ENCODE data around the gene TSR3.

Gene TSR3

GRCh38 chr16:1305823-1306222 lies 45.9 kb downstream of the TSR3 start:
- peak; percentile 46 for DNase-seq

GRCh38 chr16:1301562-1301961 lies 50.1 kb downstream of the TSR3 start:
- no peak for DNase-seq

GRCh38 chr16:1300664-1301476 lies 50.8 kb downstream of the TSR3 start:
- peak; percentile 88 for DNase-seq

GRCh38 chr16:1299868-1300203 lies 51.8 kb downstream of the TSR3 start:
- DNase-seq: no peak

All from stimulated activated CD8-positive, alpha-beta memory T cell treated with anti-CD3 and anti-CD28 coated beads, Interleukin-4, amount 100 ng/mL, for 48 hours (primary cell).